ENCODE results near the gene DHX8. TPM values are rescaled to one million over a fixed set of nuclear protein-coding genes. Genes with fewer than 3 reads are reported as not detected.
A peak's percentile ranks its signal among the peaks of the same experiment; 100 is the strongest.

Gene DHX8
- polyA plus RNA-seq, 1 donor (not counting 4 experiments of a cell fraction or from before 2014, with no cell fraction given): 30.1 TPM

- no peak overlapping the region for H3K4me3 ChIP-seq (ENCODE audit: control insufficient read depth in 2 of 3, extremely low read depth in 1 of 3, insufficient read depth in 2 of 3, low read depth in 1 of 3, low read length in 3 of 3)
- H3K9me1 ChIP-seq (ENCODE audit: control insufficient read depth, extremely low read depth, insufficient read depth, low read length): peaks cover 2% of the 10 kb centered on the region
- H3K36me3 ChIP-seq (ENCODE audit: control insufficient read depth in 2 of 2, extremely low read depth in 1 of 2, insufficient read depth in 2 of 2, low read length in 2 of 2): no peaks in the 10 kb centered on the region
- DNase-seq (ENCODE audit: low read depth, low spot score) (no peak), FAIRE-seq (no peak)
- H3K9ac ChIP-seq (ENCODE audit: control insufficient read depth, extremely low read depth, insufficient read depth, low read length): no peak overlapping the region
- peaks cover 41% of the 10 kb centered on the region for H3K4me1 ChIP-seq (ENCODE audit: control insufficient read depth, extremely low read depth, insufficient read depth, low read length)
- no peak overlapping the region for H2AFZ ChIP-seq (ENCODE audit: control insufficient read depth, low read length)
- no peak overlapping the region for H3K27ac ChIP-seq (ENCODE audit: control insufficient read depth, insufficient read depth, low read length)
- TF ChIP-seq EZH2 (IDR thresholded peaks at IDR 0.05; ENCODE audit: low read length): no peak
- no peak for TF ChIP-seq CTCF (optimal IDR thresholded peaks at IDR 0.05 in 1 of 3, IDR thresholded peaks at IDR 0.05 in 1 of 3, conservative IDR thresholded peaks at IDR 0.05 in 1 of 3; ENCODE audit: extremely low read depth in 1 of 3, insufficient read depth in 2 of 3, low read length in 3 of 3)
- no peaks in the 10 kb centered on the region for H3K9me3 ChIP-seq (ENCODE audit: control insufficient read depth, low read depth, low read length)
- dilution Hi-C loops (cut with MboI; ENCODE audit: extremely low pct_ligation_motif_present, low sequenced_read_pairs): no loop called here
- H3K27me3 ChIP-seq (ENCODE audit: control insufficient read depth, extremely low read depth, insufficient read depth, low read length): no peaks in the 10 kb centered on the region
- no peaks in the 10 kb centered on the region for H4K20me1 ChIP-seq (ENCODE audit: control insufficient read depth, extremely low read depth, insufficient read depth, low read length)
- H3K4me2 ChIP-seq (ENCODE audit: control insufficient read depth, extremely low read depth, insufficient read depth, low read depth, low read length): no peak overlapping the region
- H3K79me2 ChIP-seq (ENCODE audit: control insufficient read depth, insufficient read depth, low read length): no peaks in the 10 kb centered on the region
Measured at GRCh38 chr17:43574348-43574747, 90.6 kb downstream of the DHX8 start.

GRCh38 chr17:43574896-43575525, 91.2 kb downstream of the DHX8 start:
- Histone ChIP-seq H3K4me2 (ENCODE audit: control insufficient read depth, extremely low read depth, insufficient read depth, low read depth, low read length) (peak overlapping the region; percentile 34), H3K4me1 (ENCODE audit: control insufficient read depth, extremely low read depth, insufficient read depth, low read length) (peaks cover 47% of the 10 kb centered on the region), H3K27me3 (ENCODE audit: control insufficient read depth, extremely low read depth, insufficient read depth, low read length) (no peaks in the 10 kb centered on the region), H2AFZ (ENCODE audit: control insufficient read depth, low read length) (no peak overlapping the region), H3K79me2 (ENCODE audit: control insufficient read depth, insufficient read depth, low read length) (no peaks in the 10 kb centered on the region), H3K4me3 (ENCODE audit: control insufficient read depth in 2 of 3, extremely low read depth in 1 of 3, insufficient read depth in 2 of 3, low read depth in 1 of 3, low read length in 3 of 3) (no peak overlapping the region), H3K36me3 (ENCODE audit: control insufficient read depth in 2 of 2, extremely low read depth in 1 of 2, insufficient read depth in 2 of 2, low read length in 2 of 2) (no peaks in the 10 kb centered on the region), H3K9ac (ENCODE audit: control insufficient read depth, extremely low read depth, insufficient read depth, low read length) (no peak overlapping the region), H3K9me3 (ENCODE audit: control insufficient read depth, low read depth, low read length) (no peaks in the 10 kb centered on the region), H3K9me1 (ENCODE audit: control insufficient read depth, extremely low read depth, insufficient read depth, low read length) (peaks cover 2% of the 10 kb centered on the region), H3K27ac (ENCODE audit: control insufficient read depth, insufficient read depth, low read length) (no peak overlapping the region), H4K20me1 (ENCODE audit: control insufficient read depth, extremely low read depth, insufficient read depth, low read length) (no peaks in the 10 kb centered on the region)
- FAIRE-seq (no peak), DNase-seq (ENCODE audit: low read depth, low spot score) (no peak)
- TF ChIP-seq CTCF (optimal IDR thresholded peaks at IDR 0.05 in 1 of 3, IDR thresholded peaks at IDR 0.05 in 1 of 3, conservative IDR thresholded peaks at IDR 0.05 in 1 of 3; ENCODE audit: extremely low read depth in 1 of 3, insufficient read depth in 2 of 3, low read length in 3 of 3) (no peak), EZH2 (IDR thresholded peaks at IDR 0.05; ENCODE audit: low read length) (no peak)
- dilution Hi-C loops (cut with MboI; ENCODE audit: extremely low pct_ligation_motif_present, low sequenced_read_pairs): no loop called here

Small RNAs within 50 kb of the gene (small RNA-seq; reads per million reads assigned to genes)
- gene RNU6-406P (ENCODE audit: insufficient read length in 3 of 3, low read depth in 3 of 3, low replicate concordance in 1 of 3): 0 reads per million in 3 experiments
- 0 reads per million in 3 experiments for gene RNU6-971P (ENCODE audit: insufficient read length in 3 of 3, low read depth in 3 of 3, low replicate concordance in 1 of 3)

Other genes with a start within 250 kb of the DHX8 start
- gene RNU2-1, start 250.0 kb upstream of the DHX8 start, polyA plus RNA-seq: not detected in 3 replicates
- 36.5 to 49.1 TPM (median 43.1 TPM) in 3 replicates for gene ARL4D, start 85.0 kb upstream of the DHX8 start, polyA plus RNA-seq
- gene ETV4, start 62.4 kb downstream of the DHX8 start, polyA plus RNA-seq: 20.9 to 49.7 TPM (median 33.6 TPM) in 3 replicates
- gene MEOX1, start 177.9 kb downstream of the DHX8 start, polyA plus RNA-seq: 0.05 to 0.10 TPM (median 0.08 TPM) in 3 replicates